NCI-H2227 treated with DMSO at 0.1 percent for 48 hours (cell line): ENCODE results near the gene CLEC2L.

Source experiments
- DNase-seq: peaks from one replicate; lab custom pipeline; 2025; lab: John Stamatoyannopoulos, UW

CLEC2L gene

DNA sequence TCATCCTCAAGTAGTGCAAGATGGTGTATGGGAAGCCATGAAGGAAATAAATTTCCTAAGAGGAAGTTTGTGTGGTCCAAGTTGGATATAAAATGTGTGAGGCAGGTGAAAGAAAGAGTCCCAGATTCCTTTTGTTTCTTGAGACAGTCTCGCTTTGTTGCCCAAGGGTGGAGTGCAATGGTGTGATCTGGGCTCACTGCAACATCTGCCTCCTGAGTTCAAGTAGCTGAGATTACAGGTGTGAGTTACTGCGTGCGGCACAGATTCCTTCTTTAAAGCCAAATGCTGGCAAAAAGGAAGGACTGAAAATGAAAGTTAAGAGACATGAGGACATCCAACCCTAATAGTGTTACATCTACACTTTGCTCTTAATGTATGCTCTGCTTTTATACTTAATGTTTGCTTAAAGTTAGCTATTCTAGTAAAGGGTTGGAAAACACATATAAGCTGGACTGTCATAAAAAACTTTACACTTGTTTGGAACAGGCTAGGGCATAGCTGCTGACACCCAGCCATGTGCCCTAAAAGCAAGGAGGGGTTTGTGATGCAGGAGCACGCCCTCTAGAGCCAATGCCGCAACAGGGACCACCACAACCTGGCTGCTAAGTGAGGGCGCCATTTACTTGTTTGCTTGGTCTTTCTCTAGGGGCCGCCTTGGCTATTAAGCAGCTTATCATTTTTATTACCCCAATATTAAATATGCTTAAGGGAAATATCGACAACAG lies 34.5 kb downstream of the CLEC2L start:
- DNase-seq, result no peak

DNA sequence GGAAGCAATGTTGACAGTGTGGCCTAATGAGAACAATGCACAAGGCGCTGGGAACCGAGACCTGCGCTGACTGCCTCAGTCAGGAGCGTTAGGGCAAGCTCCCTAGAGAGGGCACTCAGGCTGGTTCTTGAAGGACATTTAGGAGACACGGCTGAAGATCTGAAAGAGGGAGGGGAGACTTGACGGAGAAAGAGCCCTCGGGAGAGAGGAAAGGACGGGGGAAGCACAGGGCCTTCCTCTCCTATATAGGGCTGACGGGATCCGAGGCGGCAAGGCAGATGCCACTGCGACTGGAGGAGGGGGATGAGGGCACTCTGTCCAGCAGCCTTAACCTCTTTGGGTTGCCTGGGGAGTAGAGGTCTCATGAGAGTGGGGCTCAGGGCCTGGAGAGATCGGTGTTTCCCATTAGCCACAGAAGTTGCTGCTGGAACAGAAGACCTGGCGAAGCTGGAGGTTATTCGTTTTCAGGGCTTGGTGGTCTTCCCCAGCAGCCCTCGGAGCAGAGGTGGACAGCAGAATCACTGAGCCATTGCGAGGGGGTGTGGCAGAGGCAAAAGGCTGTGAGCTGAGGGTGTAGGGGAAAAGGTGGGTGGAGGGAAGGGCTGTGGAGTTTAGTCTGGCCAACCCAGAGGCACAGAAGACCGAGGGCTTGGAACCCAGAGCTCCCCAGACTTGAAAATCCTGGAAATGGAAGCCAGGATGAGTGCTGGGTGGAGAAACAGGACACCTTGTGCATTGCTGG lies 36.0 kb downstream of the CLEC2L start:
- no peak for DNase-seq

GRCh38 chr7:139560199-139560598 lies 36.7 kb downstream of the CLEC2L start:
- DNase-seq, result no peak

- no peak for DNase-seq
Measured at GRCh38 chr7:139560678-139561077, 37.2 kb downstream of the CLEC2L start.

- no peak for DNase-seq
Measured at GRCh38 chr7:139562491-139562890, 39.0 kb downstream of the CLEC2L start.

- no peak for DNase-seq
Measured at GRCh38 chr7:139562961-139563565, 39.6 kb downstream of the CLEC2L start.

GRCh38 chr7:139563856-139564255 lies 40.4 kb downstream of the CLEC2L start:
- DNase-seq, result no peak

DNA sequence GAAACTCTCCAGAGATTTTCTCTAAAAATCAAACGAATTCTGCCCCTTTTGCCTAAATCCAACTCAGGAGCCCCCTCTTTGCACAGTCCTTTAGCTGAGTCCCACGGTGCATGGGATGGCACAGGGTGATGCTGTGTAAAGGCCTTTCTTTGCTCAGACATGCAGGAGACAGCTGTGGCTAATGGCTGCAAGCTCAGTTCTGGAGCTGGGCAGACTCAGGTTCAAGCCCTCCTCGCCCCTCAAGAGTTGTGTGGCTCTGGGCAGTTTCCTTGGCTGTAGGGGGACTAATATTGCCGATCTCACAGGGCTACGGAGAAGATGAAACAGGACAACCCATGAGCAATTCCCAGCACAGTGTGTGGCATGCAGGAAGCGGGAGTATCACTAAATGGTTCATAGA lies 42.6 kb downstream of the CLEC2L start:
- no peak for DNase-seq

GRCh38 chr7:139566736-139567646 lies 43.5 kb downstream of the CLEC2L start:
- no peak for DNase-seq

DNA sequence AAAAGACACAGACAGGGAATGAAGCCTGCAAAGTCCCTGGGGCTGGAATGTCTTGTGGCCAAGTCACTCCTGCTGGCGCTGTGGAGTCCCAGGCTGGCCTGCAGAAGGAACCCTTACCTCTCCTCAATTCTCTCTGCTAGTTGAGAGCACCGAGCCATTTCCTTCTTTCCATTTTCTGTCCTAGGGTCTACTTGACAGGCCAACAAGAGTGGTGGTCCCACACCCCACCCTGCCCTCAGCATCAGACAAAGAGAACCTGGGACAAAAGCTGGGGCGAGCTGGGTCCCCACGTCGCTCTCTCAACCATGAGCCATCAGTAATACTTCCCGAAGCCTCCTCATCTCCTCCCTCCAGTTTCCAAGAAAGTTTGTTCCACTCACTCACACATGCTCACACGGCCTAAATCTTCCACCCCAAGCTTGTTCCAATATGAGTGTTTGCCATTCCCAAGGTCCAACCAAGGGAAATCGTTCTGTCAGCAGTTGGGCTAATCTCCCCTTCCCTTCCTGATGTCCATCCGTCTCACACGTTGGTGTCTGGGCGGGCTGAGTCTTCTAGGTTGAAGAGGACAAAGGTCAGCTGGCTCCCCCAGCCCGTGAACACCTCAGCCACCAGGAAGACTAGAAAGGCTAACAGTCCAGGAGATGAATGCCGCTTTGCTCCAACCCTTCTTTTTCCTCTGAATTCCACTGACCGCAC lies 44.3 kb downstream of the CLEC2L start:
- DNase-seq, result no peak

DNA sequence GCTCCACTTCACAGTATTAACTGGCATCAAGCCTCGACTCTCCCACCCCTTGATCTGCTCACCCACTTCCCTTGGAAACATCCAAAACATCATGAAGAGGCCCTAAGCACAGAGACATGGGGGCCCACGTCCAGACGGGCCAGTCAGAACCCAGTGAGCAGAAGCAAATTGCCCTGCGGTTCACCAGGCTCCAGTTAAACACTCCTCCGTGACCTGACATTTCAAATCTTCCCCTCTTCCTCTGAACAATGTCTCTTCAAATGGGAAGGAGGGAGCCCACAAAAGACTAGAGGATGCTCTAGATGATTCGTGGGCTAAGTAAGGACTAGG lies 44.8 kb downstream of the CLEC2L start:
- DNase-seq, result no peak

- DNase-seq, result no peak
Measured at GRCh38 chr7:139568813-139569490, 45.5 kb downstream of the CLEC2L start.

DNA sequence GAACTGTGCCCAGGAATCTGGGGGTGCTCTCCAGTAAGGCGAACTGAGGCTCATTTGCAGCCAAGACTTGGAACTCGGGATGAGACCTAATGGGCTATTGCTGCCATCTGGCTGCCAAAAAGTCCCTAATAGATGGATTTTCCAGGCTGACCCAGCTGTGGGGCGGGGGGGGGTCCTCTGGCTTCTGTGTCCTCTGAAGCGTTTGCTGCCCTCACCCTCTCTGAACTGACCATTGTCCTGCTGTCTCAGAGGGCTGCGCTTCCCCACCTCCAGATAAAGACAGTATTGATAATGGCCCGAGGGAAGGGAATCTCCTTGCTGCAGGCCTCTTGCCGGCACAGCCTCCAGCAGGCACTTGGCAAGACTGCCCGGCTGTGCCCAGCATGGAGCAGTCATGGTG lies 46.6 kb downstream of the CLEC2L start:
- no peak for DNase-seq

DNA sequence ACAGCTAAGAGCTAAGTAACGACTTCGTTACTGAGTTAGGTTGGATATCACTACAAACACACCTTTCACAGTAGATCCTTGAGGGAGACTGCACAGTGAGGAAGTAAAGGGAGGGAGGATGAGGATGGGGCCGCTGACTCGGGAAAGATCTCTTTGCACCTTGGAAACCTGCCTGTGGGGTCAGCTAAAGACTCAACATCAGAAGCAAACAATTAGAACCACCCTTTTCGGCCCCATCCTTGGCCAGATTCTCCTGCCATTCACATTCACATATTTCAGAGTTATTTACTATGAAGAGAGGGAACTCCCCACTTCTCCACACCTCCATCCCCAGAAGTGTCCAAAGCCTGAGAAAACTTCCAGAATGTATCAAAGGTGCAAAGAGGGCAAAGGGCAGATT lies 47.1 kb downstream of the CLEC2L start:
- DNase-seq, result no peak

GRCh38 chr7:139571190-139571589 lies 47.7 kb downstream of the CLEC2L start:
- DNase-seq, result no peak

- no peak for DNase-seq
Measured at GRCh38 chr7:139571651-139572050, 48.2 kb downstream of the CLEC2L start.

DNA sequence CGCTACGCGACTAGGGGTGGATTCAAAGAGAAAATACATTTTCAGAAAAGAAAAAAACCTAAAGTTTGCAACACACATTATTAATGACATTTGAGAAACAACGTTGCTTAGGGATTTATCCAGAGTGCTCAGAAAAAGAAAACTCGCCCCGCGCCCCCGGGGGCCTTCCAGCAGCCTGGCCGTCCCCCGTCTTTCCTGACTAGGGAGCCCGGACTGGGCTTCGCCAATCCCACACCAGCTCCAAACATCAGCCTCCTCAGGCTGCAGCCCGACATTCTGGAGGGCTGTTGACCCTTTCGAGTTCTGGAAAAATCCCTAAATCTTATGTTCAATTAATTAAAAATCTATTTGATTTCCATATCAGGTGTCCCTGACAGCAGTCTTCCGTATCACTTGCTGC lies 48.6 kb downstream of the CLEC2L start:
- no peak for DNase-seq

DNA sequence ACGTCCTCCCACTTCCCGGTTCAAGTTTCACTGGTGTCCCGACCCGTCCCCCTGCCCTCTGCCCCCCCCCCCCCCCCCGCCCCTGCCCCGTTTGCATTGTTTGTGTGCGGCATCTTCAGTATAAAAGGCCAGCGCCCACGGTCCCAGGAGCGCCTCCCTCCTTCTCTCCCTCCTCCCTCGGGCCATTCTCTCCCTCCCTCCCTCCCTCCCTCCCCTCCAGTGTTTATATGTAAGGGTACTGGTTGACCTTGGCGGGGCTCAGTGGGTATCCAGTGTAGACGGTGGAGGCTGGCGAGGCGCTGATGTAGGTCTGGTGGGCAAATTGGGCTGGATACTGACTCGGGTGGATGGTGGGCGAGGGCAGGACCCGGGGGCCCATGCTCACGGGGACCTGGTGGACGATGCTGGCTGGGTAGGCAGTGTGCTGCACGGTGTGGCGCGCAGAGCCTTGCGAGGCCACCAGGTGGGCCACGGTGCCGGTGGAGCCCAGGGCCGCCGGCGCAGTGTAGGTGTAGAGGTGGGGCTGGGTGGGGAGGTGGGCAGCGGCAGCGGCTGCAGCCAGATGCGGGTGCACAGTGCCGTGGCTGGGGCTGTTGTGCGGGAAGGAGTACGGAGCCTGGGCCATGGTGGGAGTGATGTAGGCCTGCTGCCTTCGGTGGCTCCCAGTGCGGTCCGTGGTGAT lies 49.4 kb downstream of the CLEC2L start:
- no peak for DNase-seq

GRCh38 chr7:139573871-139574270 lies 50.4 kb downstream of the CLEC2L start:
- DNase-seq, result no peak

GRCh38 chr7:139574618-139575337 lies 51.3 kb downstream of the CLEC2L start:
- DNase-seq, result no peak
